Measurements from ENCODE around the gene PSME1. TPM values are rescaled to one million over a fixed set of nuclear protein-coding genes. Genes with fewer than 3 reads are reported as not detected.
A peak's percentile ranks its signal among the peaks of the same experiment; 100 is the strongest.

Gene PSME1
- total and polyA plus RNA-seq, 2 of the 13 experiments (the other 11 are each of a cell fraction or from before 2014, with no cell fraction given), result 159 to 608 TPM

DNA sequence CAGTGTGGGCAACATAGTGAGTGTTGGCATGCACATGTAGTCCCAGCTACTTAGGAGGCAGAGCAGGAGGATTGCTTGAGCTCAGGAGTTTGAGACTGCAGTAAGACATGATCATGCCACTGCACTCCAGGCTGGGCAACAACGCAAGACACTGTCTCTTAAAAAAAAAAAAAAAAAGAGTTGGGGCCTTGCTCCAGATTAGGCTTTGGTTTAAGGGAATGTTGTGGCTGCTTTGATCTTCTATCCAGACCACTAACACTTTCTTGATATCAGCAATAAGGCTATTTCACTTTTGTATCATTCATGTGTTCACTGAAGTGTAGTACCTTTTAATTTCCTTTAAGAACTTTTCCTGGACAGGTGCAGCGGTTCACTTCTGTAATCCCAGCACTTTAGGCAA is 8.3 kb upstream of the PSME1 start (continued):
- TF ChIP-seq, protein P1, sequence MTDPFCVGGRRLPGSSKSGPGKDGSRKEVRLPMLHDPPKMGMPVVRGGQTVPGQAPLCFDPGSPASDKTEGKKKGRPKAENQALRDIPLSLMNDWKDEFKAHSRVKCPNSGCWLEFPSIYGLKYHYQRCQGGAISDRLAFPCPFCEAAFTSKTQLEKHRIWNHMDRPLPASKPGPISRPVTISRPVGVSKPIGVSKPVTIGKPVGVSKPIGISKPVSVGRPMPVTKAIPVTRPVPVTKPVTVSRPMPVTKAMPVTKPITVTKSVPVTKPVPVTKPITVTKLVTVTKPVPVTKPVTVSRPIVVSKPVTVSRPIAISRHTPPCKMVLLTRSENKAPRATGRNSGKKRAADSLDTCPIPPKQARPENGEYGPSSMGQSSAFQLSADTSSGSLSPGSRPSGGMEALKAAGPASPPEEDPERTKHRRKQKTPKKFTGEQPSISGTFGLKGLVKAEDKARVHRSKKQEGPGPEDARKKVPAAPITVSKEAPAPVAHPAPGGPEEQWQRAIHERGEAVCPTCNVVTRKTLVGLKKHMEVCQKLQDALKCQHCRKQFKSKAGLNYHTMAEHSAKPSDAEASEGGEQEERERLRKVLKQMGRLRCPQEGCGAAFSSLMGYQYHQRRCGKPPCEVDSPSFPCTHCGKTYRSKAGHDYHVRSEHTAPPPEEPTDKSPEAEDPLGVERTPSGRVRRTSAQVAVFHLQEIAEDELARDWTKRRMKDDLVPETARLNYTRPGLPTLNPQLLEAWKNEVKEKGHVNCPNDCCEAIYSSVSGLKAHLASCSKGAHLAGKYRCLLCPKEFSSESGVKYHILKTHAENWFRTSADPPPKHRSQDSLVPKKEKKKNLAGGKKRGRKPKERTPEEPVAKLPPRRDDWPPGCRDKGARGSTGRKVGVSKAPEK (CRISPR knock-in tag; IDR thresholded peaks at IDR 0.05; ENCODE audit: borderline replicate concordance), result peak; percentile 68; the same call in 1 of the 2 replicates
- no peak for TF ChIP-seq ZBTB43 (CRISPR knock-in tag; conservative IDR thresholded peaks at IDR 0.05)
- 0 out of 2 replicates have a peak, but pooled peaks have one; percentile 9 for TF ChIP-seq TOPORS (CRISPR knock-in tag; IDR thresholded peaks at IDR 0.05)
- no peak for TF ChIP-seq HNRNPL (IDR thresholded peaks at IDR 0.05; ENCODE audit: low read depth, low read length)
- TF ChIP-seq, protein P2, sequence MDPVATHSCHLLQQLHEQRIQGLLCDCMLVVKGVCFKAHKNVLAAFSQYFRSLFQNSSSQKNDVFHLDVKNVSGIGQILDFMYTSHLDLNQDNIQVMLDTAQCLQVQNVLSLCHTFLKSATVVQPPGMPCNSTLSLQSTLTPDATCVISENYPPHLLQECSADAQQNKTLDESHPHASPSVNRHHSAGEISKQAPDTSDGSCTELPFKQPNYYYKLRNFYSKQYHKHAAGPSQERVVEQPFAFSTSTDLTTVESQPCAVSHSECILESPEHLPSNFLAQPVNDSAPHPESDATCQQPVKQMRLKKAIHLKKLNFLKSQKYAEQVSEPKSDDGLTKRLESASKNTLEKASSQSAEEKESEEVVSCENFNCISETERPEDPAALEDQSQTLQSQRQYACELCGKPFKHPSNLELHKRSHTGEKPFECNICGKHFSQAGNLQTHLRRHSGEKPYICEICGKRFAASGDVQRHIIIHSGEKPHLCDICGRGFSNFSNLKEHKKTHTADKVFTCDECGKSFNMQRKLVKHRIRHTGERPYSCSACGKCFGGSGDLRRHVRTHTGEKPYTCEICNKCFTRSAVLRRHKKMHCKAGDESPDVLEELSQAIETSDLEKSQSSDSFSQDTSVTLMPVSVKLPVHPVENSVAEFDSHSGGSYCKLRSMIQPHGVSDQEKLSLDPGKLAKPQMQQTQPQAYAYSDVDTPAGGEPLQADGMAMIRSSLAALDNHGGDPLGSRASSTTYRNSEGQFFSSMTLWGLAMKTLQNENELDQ (CRISPR knock-in tag; IDR thresholded peaks at IDR 0.05; ENCODE audit: borderline replicate concordance), result no peak
- TF ChIP-seq NR2C2 (CRISPR knock-in tag; IDR thresholded peaks at IDR 0.05; ENCODE audit: borderline replicate concordance), result no peak
- TF ChIP-seq, protein P3, sequence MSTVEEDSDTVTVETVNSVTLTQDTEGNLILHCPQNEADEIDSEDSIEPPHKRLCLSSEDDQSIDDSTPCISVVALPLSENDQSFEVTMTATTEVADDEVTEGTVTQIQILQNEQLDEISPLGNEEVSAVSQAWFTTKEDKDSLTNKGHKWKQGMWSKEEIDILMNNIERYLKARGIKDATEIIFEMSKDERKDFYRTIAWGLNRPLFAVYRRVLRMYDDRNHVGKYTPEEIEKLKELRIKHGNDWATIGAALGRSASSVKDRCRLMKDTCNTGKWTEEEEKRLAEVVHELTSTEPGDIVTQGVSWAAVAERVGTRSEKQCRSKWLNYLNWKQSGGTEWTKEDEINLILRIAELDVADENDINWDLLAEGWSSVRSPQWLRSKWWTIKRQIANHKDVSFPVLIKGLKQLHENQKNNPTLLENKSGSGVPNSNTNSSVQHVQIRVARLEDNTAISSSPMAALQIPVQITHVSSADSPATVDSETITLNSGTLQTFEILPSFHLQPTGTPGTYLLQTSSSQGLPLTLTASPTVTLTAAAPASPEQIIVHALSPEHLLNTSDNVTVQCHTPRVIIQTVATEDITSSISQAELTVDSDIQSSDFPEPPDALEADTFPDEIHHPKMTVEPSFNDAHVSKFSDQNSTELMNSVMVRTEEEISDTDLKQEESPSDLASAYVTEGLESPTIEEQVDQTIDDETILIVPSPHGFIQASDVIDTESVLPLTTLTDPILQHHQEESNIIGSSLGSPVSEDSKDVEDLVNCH (CRISPR knock-in tag; IDR thresholded peaks at IDR 0.05), result no peak
- no peak for TF ChIP-seq ZBTB34 (CRISPR knock-in tag; IDR thresholded peaks at IDR 0.05)
- no peak for TF ChIP-seq ZNF616 (CRISPR knock-in tag; IDR thresholded peaks at IDR 0.05; ENCODE audit: low read depth)
- TF ChIP-seq ADNP (CRISPR knock-in tag; IDR thresholded peaks at IDR 0.05), result no peak
- 0 out of 2 replicates have a peak, but pooled peaks have one; percentile 18 for TF ChIP-seq SMYD3 (CRISPR knock-in tag; IDR thresholded peaks at IDR 0.05)
- TF ChIP-seq MAX (IDR thresholded peaks at IDR 0.05), result no peak
- TF ChIP-seq ZNF549 (CRISPR knock-in tag; IDR thresholded peaks at IDR 0.05), result no peak

Measured in HepG2 (cell line).